IMR-90 (cell line): ENCODE measurements around the gene HOXB8. TPM values are rescaled to one million over a fixed set of nuclear protein-coding genes. Genes with fewer than 3 reads are reported as not detected.

Source experiments
- ATAC-seq: fragments of 200-7000 bp; cut with Tn5 transposase; 2 replicates; pipeline ENCODE4 v1.9.1; 2020; ENCODE audit warnings: low read depth, mild to moderate bottlenecking, moderate library complexity
- BruUV-seq: library from RNA; stranded (reverse); fragments of 400-500 nt; replicated peaks from 2 replicates; lab custom pipeline; 2021; lab: Mats Ljungman, UMichigan
- CTCF ChIA-PET: fragments of 300-600 bp; formaldehyde crosslinking; extraction: SDS; loops from one replicate; lab custom pipeline; 2021; ENCODE audit warnings: antibody characterized with exemption; lab: Yijun Ruan, JAX
- POLR2A ChIA-PET: fragments of 300-600 bp; sonication (Branson Sonifier 250); formaldehyde crosslinking; loops from one replicate; lab custom pipeline; 2022; ENCODE audit warnings: antibody characterized with exemption; ENCODE audit not compliant: unreplicated experiment; lab: Charles Lee
- DNase-seq: peaks from one replicate; pipeline ENCODE4 v3.0.0; 2013
- H2AFZ ChIP-seq: replicated peaks from 2 replicates; pipeline ENCODE3; 2013; ENCODE audit warnings: low read length, mild to moderate bottlenecking; ENCODE audit not compliant: poor library complexity
- H2AK5ac ChIP-seq: 2 replicates; pipeline ENCODE4 v1.6.1; 2013; ENCODE audit warnings: low read depth, low read length, inconsistent platforms
- H2AK9ac ChIP-seq: replicated peaks from 2 replicates; pipeline ENCODE3; 2013; ENCODE audit warnings: mild to moderate bottlenecking, low read depth, low read length, moderate library complexity; ENCODE audit not compliant: poor library complexity
- H2BK120ac ChIP-seq: 2 replicates; pipeline ENCODE4 v1.6.1; 2013; ENCODE audit warnings: low read depth, low read length, inconsistent platforms
- H2BK15ac ChIP-seq: 3 replicates; pipeline ENCODE4 v1.6.1; 2013; ENCODE audit warnings: low read depth, low read length, inconsistent platforms
- H2BK20ac ChIP-seq: 2 replicates; pipeline ENCODE4 v1.6.1; 2013; ENCODE audit warnings: low read depth, mild to moderate bottlenecking, inconsistent platforms, low read length, moderate library complexity
- H2BK5ac ChIP-seq: 2 replicates; pipeline ENCODE4 v1.6.1; 2013; ENCODE audit warnings: mild to moderate bottlenecking, low read depth, low read length, inconsistent platforms; ENCODE audit not compliant: poor library complexity, severe bottlenecking
- H3K14ac ChIP-seq: replicated peaks from 2 replicates; pipeline ENCODE4 v1.6.1; 2013; ENCODE audit warnings: low read depth, low read length, inconsistent platforms
- H3K18ac ChIP-seq: 2 replicates; pipeline ENCODE4 v1.6.1; 2013; ENCODE audit warnings: low read depth, low read length, control low read depth
- H3K23ac ChIP-seq: 2 replicates; pipeline ENCODE4 v1.6.1; 2013; ENCODE audit warnings: low read depth, low read length, inconsistent platforms
- H3K27ac ChIP-seq: 2 replicates; pipeline ENCODE4 v1.5.1; 2013; ENCODE audit warnings: mild to moderate bottlenecking, control low read depth, low read length; ENCODE audit not compliant: insufficient read depth
- H3K27me3 ChIP-seq: 2 replicates; pipeline ENCODE4 v1.6.1; 2013; ENCODE audit warnings: low read length; ENCODE audit not compliant: control insufficient read depth, insufficient read depth
- H3K36me3 ChIP-seq: 2 replicates; pipeline ENCODE4 v1.6.1; 2013; ENCODE audit warnings: low read length, mixed read lengths; ENCODE audit not compliant: control insufficient read depth, insufficient read depth
- H3K4ac ChIP-seq: 2 replicates; pipeline ENCODE4 v1.6.1; 2013; ENCODE audit warnings: low read depth, low read length, inconsistent platforms
- H3K4me1 ChIP-seq: 2 replicates; pipeline ENCODE4 v1.6.1; 2013; ENCODE audit warnings: low read length, mixed read lengths; ENCODE audit not compliant: control insufficient read depth, insufficient read depth
- H3K4me2 ChIP-seq: 2 replicates; pipeline ENCODE4 v1.6.1; 2013; ENCODE audit warnings: low read depth, mild to moderate bottlenecking, control low read depth, low read length, moderate library complexity
- H3K4me3 ChIP-seq: 2 replicates; pipeline ENCODE4 v1.5.1; 2013; ENCODE audit warnings: low read depth, mild to moderate bottlenecking, control low read depth, low read length, moderate library complexity; ENCODE audit not compliant: insufficient read depth
- H3K56ac ChIP-seq: 2 replicates; pipeline ENCODE4 v1.6.1; 2013; ENCODE audit warnings: low read length, inconsistent platforms; ENCODE audit not compliant: insufficient read depth; ENCODE audit errors: extremely low read depth
- H3K79me1 ChIP-seq, 2 experiments: 2 replicates each; pipeline ENCODE4 v1.6.1; 2013; ENCODE audit warnings: low read length in 2 of 2, inconsistent platforms in 1 of 2, low read depth in 1 of 2
- H3K9ac ChIP-seq: 2 replicates; pipeline ENCODE4 v1.6.1; 2013; ENCODE audit warnings: low read depth, low read length, control low read depth
- H3K9me1 ChIP-seq: 2 replicates; pipeline ENCODE4 v1.6.1; 2013; ENCODE audit warnings: low read length, inconsistent platforms; ENCODE audit not compliant: insufficient read depth
- H3K9me3 ChIP-seq: 2 replicates; pipeline ENCODE4 v1.6.1; 2013; ENCODE audit warnings: low read length; ENCODE audit not compliant: control insufficient read depth, insufficient read depth
- H4K20me1 ChIP-seq: 2 replicates; pipeline ENCODE4 v1.6.1; 2013; ENCODE audit warnings: low read length, inconsistent platforms; ENCODE audit not compliant: insufficient read depth
- H4K5ac ChIP-seq: 2 replicates; pipeline ENCODE4 v1.6.1; 2013; ENCODE audit warnings: mild to moderate bottlenecking, low read depth, low read length, control low read depth
- H4K8ac ChIP-seq, 2 experiments: 2 replicates each; pipeline ENCODE4 v1.6.1; 2013; ENCODE audit warnings: low read depth in 2 of 2, low read length in 2 of 2, control low read depth in 1 of 2, inconsistent platforms in 1 of 2
- H4K91ac ChIP-seq: 2 replicates; pipeline ENCODE4 v1.6.1; 2013; ENCODE audit warnings: low read depth, low read length, inconsistent platforms; ENCODE audit not compliant: insufficient read depth
- CHD1 ChIP-seq: IDR thresholded peaks from 2 replicates; pipeline ENCODE4 v1.6.1; 2012; ENCODE audit warnings: low read depth, low read length, improper control_type of control experiment
- CTCF ChIP-seq: conservative IDR thresholded peaks from 2 replicates; pipeline ENCODE4 v1.5.1; 2012; ENCODE audit warnings: mild to moderate bottlenecking, low read depth, low read length, improper control_type of control experiment
- MXI1 ChIP-seq: IDR thresholded peaks from 2 replicates; pipeline ENCODE4 v1.6.1; 2012; ENCODE audit warnings: low read depth, mild to moderate bottlenecking, low read length, moderate library complexity, borderline replicate concordance
- RAD21 ChIP-seq: IDR thresholded peaks from 2 replicates; pipeline ENCODE4 v1.6.1; 2012; ENCODE audit warnings: low read length, improper control_type of control experiment
- WGBS, 2 experiments: methylation state at CpG; one replicate each; pipeline versions ENCODE4 v1.1.5 to v1.1.7; 2013; ENCODE audit warnings: missing lambda C conversion rate in 2 of 2; ENCODE audit not compliant: insufficient read length in 1 of 2; ENCODE audit errors: extremely low coverage in 2 of 2; 5-methylcytosine and 5-hydroxymethylcytosine counted together
- dilution Hi-C: fragments of 300-500 bp; cut with HindIII; formaldehyde crosslinking; loops from one replicate; pipeline ENCODE4 v1.14.3; 2018; ENCODE audit warnings: low sequenced_read_pairs; ENCODE audit not compliant: unreplicated experiment
- in situ Hi-C: fragments of 300-500 bp; cut with MboI; formaldehyde crosslinking; loops from 3 replicates; pipeline ENCODE4 v1.14.3; 2019; ENCODE audit warnings: low sequenced_read_pairs, inconsistent platforms, mixed read lengths
- intact Hi-C: fragments of 100-400 bp; cut with micrococcal nuclease; formaldehyde crosslinking; loops from 2 replicates; pipeline ENCODE4 v1.10.0; 2022
- polyA plus RNA-seq, 3 experiments: library from polyadenylated mRNA; depleted of rRNA; stranded (reverse); fragments of >200 nt; gene quantifications; 2 replicates each; pipeline ENCODE4 v1.2.3, GENCODE V29; 2012; ENCODE audit warnings: low replicate concordance in 1 of 3
- total RNA-seq: library from RNA; depleted of rRNA; stranded (reverse); fragments of >200 nt; gene quantifications from 2 replicates; pipeline ENCODE4 v1.2.3, GENCODE V29; 2012

Gene HOXB8
- total and polyA plus RNA-seq, 2 of the 4 experiments (the other 2 are of a cell fraction), result 0.54 to 5.3 TPM

- H3K14ac ChIP-seq, result no peak overlapping the region
- 0 out of 2 replicates have a peak, but pooled peaks cover 3% of the 10 kb centered on the region for H3K9me1 ChIP-seq
- H2BK20ac ChIP-seq, result no peak overlapping the region
- H3K9ac ChIP-seq, result no peak overlapping the region
- no peaks in the 10 kb centered on the region for H3K27me3 ChIP-seq
- intact Hi-C loops (no loop called here), in situ Hi-C loops (no loop called here), dilution Hi-C loops (no loop called here)
- peaks cover 5% of the 10 kb centered on the region for H3K4me1 ChIP-seq
- H3K18ac ChIP-seq, result no peak overlapping the region
- CTCF ChIA-PET, result interaction anchor here (0.6 kb wide), 1 partner anchor 272 kb away, joined by 3 read pairs; no protein-coding TSS in a partner anchor
- ATAC-seq (no peak), DNase-seq (peak; percentile 24)
- WGBS, 2 experiments, result 75% methylated on average over 11 of the region's 17 CpGs; no CpG with 5 or more reads in 1 of the 2 experiments
- H2BK15ac ChIP-seq, result peak overlapping the region; percentile 35; the same call in 1 of the 3 replicates
- no peak overlapping the region for H4K91ac ChIP-seq
- no peak overlapping the region for H2BK5ac ChIP-seq
- H3K79me1 ChIP-seq, result peaks cover 24 to 42% of the 10 kb centered on the region in 2 experiments; a peak in 3 of 4 replicates
- peaks cover 15% of the 10 kb centered on the region for H4K20me1 ChIP-seq
- H3K4me2 ChIP-seq, result no peak overlapping the region
- H2AK9ac ChIP-seq, result no peak overlapping the region
- no TSS peak for BruUV-seq
- no peak overlapping the region for H2AFZ ChIP-seq
- H3K27ac ChIP-seq, result no peak overlapping the region
- H4K8ac ChIP-seq, result no peak overlapping the region; a peak in 1 of 4 replicates
- no peak for TF ChIP-seq CHD1
- TF ChIP-seq CTCF, result no peak
- no peak for TF ChIP-seq MXI1
- no peak for TF ChIP-seq RAD21
- H3K9me3 ChIP-seq, result no peaks in the 10 kb centered on the region
- no peak overlapping the region for H4K5ac ChIP-seq
- H3K23ac ChIP-seq, result peak overlapping the region; percentile 74; the same call in 1 of the 2 replicates
- POLR2A ChIA-PET, result interaction anchor here (0.5 kb wide), 1 partner anchor 10 kb away, joined by 5 read pairs; no protein-coding TSS in a partner anchor
- no peak overlapping the region for H3K4me3 ChIP-seq
- peaks cover 6% of the 10 kb centered on the region; the same call in 1 of the 2 replicates for H3K36me3 ChIP-seq
- no peak overlapping the region; the same call in 1 of the 2 replicates for H3K4ac ChIP-seq
- no peak overlapping the region for H3K56ac ChIP-seq
- no peak overlapping the region for H2BK120ac ChIP-seq
- H2AK5ac ChIP-seq, result no peak overlapping the region
Measured at GRCh38 chr17:48600244-48601098, 14.6 kb downstream of the HOXB8 start.
